H9 (cell line): ENCODE data around the gene DHX58. TPM values are rescaled to one million over a fixed set of nuclear protein-coding genes. Genes with fewer than 3 reads are reported as not detected.

Experiments used
- DNase-seq: peaks from one replicate; pipeline ENCODE4 v3.0.0-alpha.2; 2017
- H2AFZ ChIP-seq: one replicate; pipeline ENCODE4 v1.6.1; 2013; ENCODE audit warnings: mild to moderate bottlenecking, low read length, control low read depth, moderate library complexity
- H2AK5ac ChIP-seq: 2 replicates; pipeline ENCODE4 v1.6.1; 2013; ENCODE audit warnings: low read length, control low read depth, mixed read lengths; ENCODE audit not compliant: insufficient read length
- H2BK120ac ChIP-seq: one replicate; pipeline ENCODE4 v1.6.1; 2013; ENCODE audit warnings: low read depth, mild to moderate bottlenecking, low read length, control low read depth, inconsistent platforms; ENCODE audit not compliant: poor library complexity, severe bottlenecking
- H2BK12ac ChIP-seq: 2 replicates; pipeline ENCODE4 v1.6.1; 2013; ENCODE audit warnings: low read length, control low read depth, mixed read lengths, low read depth; ENCODE audit not compliant: insufficient read length
- H2BK15ac ChIP-seq: 2 replicates; pipeline ENCODE4 v1.6.1; 2013; ENCODE audit warnings: low read depth, low read length, control low read depth
- H2BK20ac ChIP-seq: one replicate; pipeline ENCODE4 v1.6.1; 2013; ENCODE audit warnings: low read depth, mild to moderate bottlenecking, low read length, control low read depth, inconsistent platforms; ENCODE audit not compliant: poor library complexity, severe bottlenecking
- H2BK5ac ChIP-seq: 2 replicates; pipeline ENCODE4 v1.6.1; 2013; ENCODE audit warnings: low read length, control low read depth, mixed read lengths; ENCODE audit not compliant: insufficient read length
- H3K14ac ChIP-seq: 2 replicates; pipeline ENCODE4 v1.6.1; 2013; ENCODE audit warnings: low read length, control low read depth; ENCODE audit not compliant: insufficient read depth
- H3K18ac ChIP-seq: 2 replicates; pipeline ENCODE4 v1.6.1; 2013; ENCODE audit warnings: low read depth, mild to moderate bottlenecking, mixed read lengths, low read length, control low read depth; ENCODE audit not compliant: insufficient read length
- H3K23ac ChIP-seq: 2 replicates; pipeline ENCODE4 v1.6.1; 2013; ENCODE audit warnings: low read length, control low read depth, mixed read lengths, low read depth; ENCODE audit not compliant: insufficient read length
- H3K23me2 ChIP-seq: 2 replicates; pipeline ENCODE4 v1.6.1; 2013; ENCODE audit warnings: low read depth, mild to moderate bottlenecking, mixed read lengths, low read length, control low read depth; ENCODE audit not compliant: insufficient read length, poor library complexity, severe bottlenecking
- H3K27ac ChIP-seq: 2 replicates; pipeline ENCODE4 v1.5.1; 2013; ENCODE audit warnings: low read length, control low read depth, mixed read lengths, low read depth; ENCODE audit not compliant: insufficient read length
- H3K27me3 ChIP-seq: 2 replicates; pipeline ENCODE4 v1.6.1; 2013; ENCODE audit warnings: low read length, control low read depth, inconsistent platforms; ENCODE audit not compliant: insufficient read depth
- H3K4ac ChIP-seq: 2 replicates; pipeline ENCODE4 v1.6.1; 2013; ENCODE audit warnings: low read depth, mild to moderate bottlenecking, control low read depth, inconsistent platforms, low read length, moderate library complexity
- H3K4me1 ChIP-seq: 2 replicates; pipeline ENCODE4 v1.6.1; 2013; ENCODE audit warnings: low read length, control low read depth, inconsistent platforms; ENCODE audit not compliant: insufficient read depth
- H3K4me2 ChIP-seq: 2 replicates; pipeline ENCODE4 v1.6.1; 2013; ENCODE audit warnings: low read length, control low read depth, mixed read lengths; ENCODE audit not compliant: insufficient read length, insufficient read depth
- H3K56ac ChIP-seq: 2 replicates; pipeline ENCODE4 v1.6.1; 2013; ENCODE audit warnings: low read depth, mild to moderate bottlenecking, mixed read lengths, low read length, control low read depth; ENCODE audit not compliant: insufficient read length
- H3K79me1 ChIP-seq: 2 replicates; pipeline ENCODE4 v1.6.1; 2013; ENCODE audit warnings: low read depth, mild to moderate bottlenecking, moderate library complexity, low read length, control low read depth, inconsistent platforms; ENCODE audit not compliant: insufficient read depth, poor library complexity, severe bottlenecking
- H3K79me2 ChIP-seq: 2 replicates; pipeline ENCODE4 v1.6.1; 2013; ENCODE audit warnings: low read length, control low read depth, inconsistent platforms; ENCODE audit not compliant: insufficient read depth
- H3K9ac ChIP-seq: 2 replicates; pipeline ENCODE4 v1.6.1; 2013; ENCODE audit warnings: low read length, control low read depth, mixed read lengths; ENCODE audit not compliant: insufficient read length; ENCODE audit errors: extremely low read depth
- H3K9me3 ChIP-seq: one replicate; pipeline ENCODE4 v1.6.1; 2013; ENCODE audit warnings: low read depth, low read length, inconsistent platforms; ENCODE audit not compliant: control insufficient read depth
- H3T11ph ChIP-seq: one replicate; pipeline ENCODE4 v1.6.1; 2013; ENCODE audit warnings: mild to moderate bottlenecking, low read length, control low read depth, inconsistent platforms
- H4K20me1 ChIP-seq: one replicate; pipeline ENCODE4 v1.6.1; 2013; ENCODE audit not compliant: control insufficient read depth, insufficient read length, insufficient read depth
- H4K5ac ChIP-seq: 2 replicates; pipeline ENCODE4 v1.6.1; 2013; ENCODE audit warnings: low read depth, mild to moderate bottlenecking, mixed read lengths, low read length, control low read depth; ENCODE audit not compliant: insufficient read length
- H4K8ac ChIP-seq: replicated peaks from 2 replicates; pipeline ENCODE4 v1.6.1; 2013; ENCODE audit warnings: low read length, control low read depth, mixed read lengths, low read depth; ENCODE audit not compliant: insufficient read length
- H4K91ac ChIP-seq: 2 replicates; pipeline ENCODE4 v1.6.1; 2013; ENCODE audit warnings: low read depth, mild to moderate bottlenecking, moderate library complexity, mixed read lengths, low read length, control low read depth; ENCODE audit not compliant: insufficient read length
- H3K27ac Mint-ChIP-seq, 3 experiments: 2 replicates in 2 of 3; 3 replicates in 1 of 3; pipeline ENCODE4 v1.8.0; 2020 to 2021; ENCODE audit warnings: mixed read lengths in 3 of 3, mild to moderate bottlenecking in 1 of 3, moderate library complexity in 1 of 3
- H3K27me3 Mint-ChIP-seq: 2 replicates; pipeline ENCODE4 v1.8.0; 2021; ENCODE audit warnings: low read depth, mild to moderate bottlenecking, moderate library complexity, mixed read lengths
- H3K36me3 Mint-ChIP-seq, 3 experiments: 2 replicates in 2 of 3; 3 replicates in 1 of 3; pipeline ENCODE4 v1.8.0; 2020 to 2021; ENCODE audit warnings: low read depth in 3 of 3, mixed read lengths in 3 of 3; ENCODE audit not compliant: insufficient read depth in 1 of 3
- H3K4me1 Mint-ChIP-seq, 2 experiments: 2 replicates each; pipeline ENCODE4 v1.8.0; 2020; ENCODE audit warnings: mixed read lengths in 2 of 2
- H3K4me3 Mint-ChIP-seq, 2 experiments: 2 replicates in 1 of 2; 3 replicates in 1 of 2; pipeline ENCODE4 v1.8.0; 2020 to 2021; ENCODE audit warnings: mild to moderate bottlenecking in 2 of 2, mixed read lengths in 2 of 2, moderate library complexity in 1 of 2
- H3K9me3 Mint-ChIP-seq, 2 experiments: 2 replicates in 1 of 2; 3 replicates in 1 of 2; pipeline ENCODE4 v1.8.0; 2020; ENCODE audit warnings: mild to moderate bottlenecking in 2 of 2, mixed read lengths in 2 of 2, moderate library complexity in 1 of 2
- CTCF ChIP-seq: fragments of 200-600 bp; sonication (generic); conservative IDR thresholded peaks from 3 replicates; pipeline ENCODE4 v1.8.0; 2021; ENCODE audit warnings: antibody characterized with exemption, mild to moderate bottlenecking
- WGBS: extraction: QIAGEN DNeasy Blood & Tissue Kit; methylation state at CpG from one replicate; pipeline ENCODE4 v1.1.7; 2013; ENCODE audit warnings: missing lambda C conversion rate, low lambda C conversion rate, mixed read lengths; ENCODE audit not compliant: insufficient read length; ENCODE audit errors: extremely low coverage; 5-methylcytosine and 5-hydroxymethylcytosine counted together
- total RNA-seq: library from RNA; stranded (reverse); gene quantifications from 2 replicates; pipeline ENCODE4 v1.2.1, GENCODE V29; 2021

DHX58 gene
- total RNA-seq, 1 experiment from 2014 or later: 3.9 TPM

DNA sequence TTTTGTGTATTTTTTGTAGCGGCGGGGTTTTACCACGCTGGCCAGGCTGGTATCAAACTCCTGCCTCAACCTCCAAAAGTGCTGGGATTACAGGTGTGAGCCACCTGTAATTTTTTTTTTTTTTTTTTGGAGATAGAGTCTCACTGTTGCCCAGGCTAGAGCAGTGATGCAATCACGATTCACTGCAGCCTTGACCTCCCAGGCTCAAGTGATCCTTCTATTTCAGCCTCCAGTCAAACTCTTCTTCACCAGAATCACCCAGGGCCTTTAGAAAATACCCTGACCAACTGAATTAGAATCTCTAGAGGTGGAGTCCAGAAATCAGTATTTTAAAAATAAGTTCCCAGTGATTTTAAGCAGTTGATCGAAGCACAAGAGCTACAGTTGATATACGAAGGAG lies 22.6 kb upstream of the DHX58 start:
- Histone ChIP-seq H4K91ac (no peak overlapping the region), H2AFZ (no peak overlapping the region), H2BK120ac (no peak overlapping the region), H4K5ac (no peak overlapping the region), H2BK5ac (no peak overlapping the region), H3K4me1 (peaks cover 5% of the 10 kb centered on the region; the same call in 1 of the 2 replicates), H3T11ph (no peak overlapping the region), H3K4ac (no peak overlapping the region), H3K23ac (no peak overlapping the region), H3K27me3 (no peaks in the 10 kb centered on the region), H3K23me2 (no peaks in the 10 kb centered on the region), H4K8ac (no peak overlapping the region), H2BK12ac (no peak overlapping the region), H3K14ac (no peak overlapping the region), H3K18ac (no peak overlapping the region), H3K9ac (no peak overlapping the region), H2BK15ac (no peak overlapping the region), H3K4me2 (no peak overlapping the region), H3K79me1 (peaks cover 9% of the 10 kb centered on the region), H3K27ac (no peak overlapping the region), H2AK5ac (no peak overlapping the region), H4K20me1 (no peaks in the 10 kb centered on the region), H3K9me3 (no peaks in the 10 kb centered on the region), H2BK20ac (no peak overlapping the region), H3K56ac (no peak overlapping the region), H3K79me2 (peaks cover 2% of the 10 kb centered on the region; the same call in 1 of the 2 replicates)
- H3K27me3 Mint-ChIP-seq: no peaks in the 10 kb centered on the region
- WGBS: no CpG with 5 or more reads among the region's 6 CpGs
- peaks cover 4 to 21% (median 6%) of the 10 kb centered on the region in 3 experiments; a peak in 5 of 7 replicates for H3K36me3 Mint-ChIP-seq
- TF ChIP-seq CTCF: no peak
- no peaks in the 10 kb centered on the region for H3K9me3 Mint-ChIP-seq
- DNase-seq: no peak
- peak overlapping the region in 2 of 3 experiments; percentile 60 to 90; a peak in 2 of 7 replicates for H3K27ac Mint-ChIP-seq
- H3K4me1 Mint-ChIP-seq: peaks cover 33 to 42% of the 10 kb centered on the region in 2 experiments
- no peak overlapping the region for H3K4me3 Mint-ChIP-seq
